HepG2 (cell line): ENCODE measurements around the gene REM2. TPM values are rescaled to one million over a fixed set of nuclear protein-coding genes. Genes with fewer than 3 reads are reported as not detected.

ENCODE experiments used
- ATF7 ChIP-seq, 2 experiments: fragments of 450-650 bp in 1 of 2; sonication (generic) in 1 of 2; formaldehyde crosslinking in 1 of 2; IDR thresholded peaks; 2 replicates each; pipeline versions ENCODE4 v1.4.0 to v1.6.1; 2016 to 2020; ENCODE audit warnings: antibody characterized with exemption in 1 of 2, mild to moderate bottlenecking in 1 of 2, missing genetic modification reagents in 1 of 2
- ELK4 ChIP-seq: sonication (generic); formaldehyde crosslinking; IDR thresholded peaks from 2 replicates; pipeline ENCODE4 v1.9.0; 2021; ENCODE audit warnings: missing genetic modification reagents, borderline replicate concordance
- GABPB1 ChIP-seq: IDR thresholded peaks from 2 replicates; pipeline ENCODE4 v1.6.1; 2016; ENCODE audit warnings: mild to moderate bottlenecking, missing genetic modification reagents, moderate library complexity, missing compliant biosample characterization
- NFRKB ChIP-seq: fragments of 450-650 bp; IDR thresholded peaks from 2 replicates; pipeline ENCODE4 v1.6.1; 2017
- POLR2A ChIP-seq, 2 experiments: IDR thresholded peaks; 2 replicates each; pipeline ENCODE4 v1.6.1; 2011; ENCODE audit warnings: low read depth in 2 of 2, low read length in 2 of 2, mild to moderate bottlenecking in 1 of 2, moderate library complexity in 1 of 2; ENCODE audit not compliant: insufficient read depth in 1 of 2
- PRMT3 ChIP-seq: sonication (generic); formaldehyde crosslinking; IDR thresholded peaks from 2 replicates; pipeline ENCODE4 v1.8.1; 2022; ENCODE audit warnings: low read depth, mild to moderate bottlenecking, moderate library complexity, missing genetic modification reagents, borderline replicate concordance
- RBM39 ChIP-seq: fragments of 200-400 bp; formaldehyde crosslinking; IDR thresholded peaks from one replicate; pipeline ENCODE4 v1.6.1; 2018; ENCODE audit warnings: antibody characterized with exemption, mild to moderate bottlenecking, low read depth, low read length; ENCODE audit not compliant: poor library complexity, severe bottlenecking
- RFXAP ChIP-seq: sonication (generic); formaldehyde crosslinking; IDR thresholded peaks from 2 replicates; pipeline ENCODE4 v1.4.0; 2020; ENCODE audit warnings: missing genetic modification reagents, borderline replicate concordance
- STAG1 ChIP-seq: sonication (generic); formaldehyde crosslinking; IDR thresholded peaks from 2 replicates; pipeline ENCODE4 v1.4.0; 2020; ENCODE audit warnings: missing genetic modification reagents
- TEAD2 ChIP-seq: sonication (generic); formaldehyde crosslinking; IDR thresholded peaks from 2 replicates; pipeline ENCODE4 v1.9.0; 2021; ENCODE audit warnings: missing genetic modification reagents
- YEATS2 ChIP-seq: sonication (generic); formaldehyde crosslinking; IDR thresholded peaks from 2 replicates; pipeline ENCODE4 v1.4.0; 2020; ENCODE audit warnings: missing genetic modification reagents, borderline replicate concordance
- ZBTB25 ChIP-seq: IDR thresholded peaks from 2 replicates; pipeline ENCODE4 v1.6.1; 2018; ENCODE audit warnings: missing genetic modification reagents
- ZBTB8A ChIP-seq: sonication (generic); formaldehyde crosslinking; IDR thresholded peaks from 2 replicates; pipeline ENCODE4 v1.4.0; 2020; ENCODE audit warnings: mild to moderate bottlenecking, low read depth, missing genetic modification reagents, borderline replicate concordance
- ZNF12 ChIP-seq: sonication (generic); formaldehyde crosslinking; IDR thresholded peaks from 2 replicates; pipeline ENCODE4 v1.5.0; 2020; ENCODE audit warnings: missing genetic modification reagents
- ZNF205 ChIP-seq: IDR thresholded peaks from 2 replicates; pipeline ENCODE4 v1.6.1; 2018; ENCODE audit warnings: missing biosample characterization, missing genetic modification reagents
- ZNF609 ChIP-seq: sonication (generic); formaldehyde crosslinking; IDR thresholded peaks from 2 replicates; pipeline ENCODE4 v1.4.0; 2020; ENCODE audit warnings: mild to moderate bottlenecking, missing genetic modification reagents, borderline replicate concordance
- ZNF747 ChIP-seq: sonication (generic); formaldehyde crosslinking; IDR thresholded peaks from 2 replicates; pipeline ENCODE4 v1.8.1; 2023; ENCODE audit warnings: missing genetic modification reagents, mild to moderate bottlenecking, borderline replicate concordance
- ZNF749 ChIP-seq: sonication (generic); formaldehyde crosslinking; IDR thresholded peaks from 2 replicates; pipeline ENCODE4 v1.8.0; 2022; ENCODE audit warnings: mild to moderate bottlenecking, missing genetic modification reagents, moderate library complexity, borderline replicate concordance
- ZXDC ChIP-seq: sonication (generic); formaldehyde crosslinking; IDR thresholded peaks from 2 replicates; pipeline ENCODE4 v1.5.0; 2020; ENCODE audit warnings: mild to moderate bottlenecking, missing genetic modification reagents
- polyA plus RNA-seq, 8 experiments: library from polyadenylated mRNA; depleted of rRNA in 3 of 8; stranded (reverse) in 7 of 8; unstranded in 1 of 8; fragments of >200 nt; fragmentation: Illumina TruSeq in 4 of 8; extraction: Trizol in 4 of 8; gene quantifications; 2 replicates each; pipeline versions ENCODE4 v1.2.1 to v1.2.3, GENCODE V29; 2011 to 2016; ENCODE audit warnings: low read depth in 4 of 8, missing spikeins in 1 of 8, mixed read lengths in 1 of 8; ENCODE audit not compliant: insufficient read depth in 1 of 8
- total RNA-seq, 5 experiments: library from RNA; depleted of rRNA; stranded (reverse); fragments of >200 nt; fragmentation: Illumina TruSeq; extraction: Trizol; gene quantifications; 2 replicates each; pipeline ENCODE4 v1.2.3, GENCODE V29; 2016; ENCODE audit warnings: low read depth in 1 of 5

Gene REM2
- total and polyA plus RNA-seq, 2 of the 13 experiments (the other 11 are each of a cell fraction or from before 2014, with no cell fraction given) = 0.20 TPM; not detected in 1

GRCh38 chr14:22872033-22872832 is 10.8 kb upstream of the REM2 start (continued):
- TF ChIP-seq ZNF749 (CRISPR knock-in tag) (no peak), NFRKB (no peak), ZBTB25 (CRISPR knock-in tag) (no peak; the same call in 1 of the 2 replicates), RFXAP (CRISPR knock-in tag) (no peak; the same call in 1 of the 2 replicates), RBM39 (no peak), GABPB1 (peak; percentile 70), ZNF12 (CRISPR knock-in tag) (no peak), TEAD2 (CRISPR knock-in tag) (0 out of 2 replicates have a peak, but pooled peaks have one; percentile 10), PRMT3 (CRISPR knock-in tag) (no peak), ATF7 (IDR thresholded peaks at IDR 0.05) (no peak), ATF7 (CRISPR knock-in tag; IDR thresholded peaks at IDR 0.05) (no peak; the same call in 1 of the 2 replicates), ZXDC (CRISPR knock-in tag) (no peak), ZNF609 (no peak; the same call in 1 of the 2 replicates), ZBTB8A (CRISPR knock-in tag) (peak; percentile 72; the same call in 1 of the 2 replicates), POLR2A (IDR thresholded peaks at IDR 0.05; ENCODE audit: insufficient read depth in 1 of 2, low read depth in 2 of 2, low read length in 2 of 2) (no peak), ZNF205 (no peak), YEATS2 (CRISPR knock-in tag) (peak; percentile 61), STAG1 (CRISPR knock-in tag) (peak; percentile 86), ELK4 (CRISPR knock-in tag) (no peak), ZNF747 (CRISPR knock-in tag) (no peak; the same call in 1 of the 2 replicates)
